HG03025 (cell line): Measurements from ENCODE around the gene TMEM127.
A peak's percentile ranks its signal among the peaks of the same experiment; 100 is the strongest.
"Not testable (repeated sequence)": the region's sequence is repeated elsewhere in the genome, so short reads cannot be mapped to it uniquely, and the experiment has no call there.

ENCODE experiments used
- ATAC-seq: cut with Tn5 transposase; IDR thresholded peaks from one replicate; pipeline ENCODE4 v1.9.1; 2021; ENCODE audit warnings: mild to moderate bottlenecking, moderate library complexity; ENCODE audit not compliant: unreplicated experiment, low FRiP score

Gene TMEM127

GRCh38 chr2:96243843-96244242 is 22.0 kb downstream of the TMEM127 start:
- ATAC-seq: no peak

DNA sequence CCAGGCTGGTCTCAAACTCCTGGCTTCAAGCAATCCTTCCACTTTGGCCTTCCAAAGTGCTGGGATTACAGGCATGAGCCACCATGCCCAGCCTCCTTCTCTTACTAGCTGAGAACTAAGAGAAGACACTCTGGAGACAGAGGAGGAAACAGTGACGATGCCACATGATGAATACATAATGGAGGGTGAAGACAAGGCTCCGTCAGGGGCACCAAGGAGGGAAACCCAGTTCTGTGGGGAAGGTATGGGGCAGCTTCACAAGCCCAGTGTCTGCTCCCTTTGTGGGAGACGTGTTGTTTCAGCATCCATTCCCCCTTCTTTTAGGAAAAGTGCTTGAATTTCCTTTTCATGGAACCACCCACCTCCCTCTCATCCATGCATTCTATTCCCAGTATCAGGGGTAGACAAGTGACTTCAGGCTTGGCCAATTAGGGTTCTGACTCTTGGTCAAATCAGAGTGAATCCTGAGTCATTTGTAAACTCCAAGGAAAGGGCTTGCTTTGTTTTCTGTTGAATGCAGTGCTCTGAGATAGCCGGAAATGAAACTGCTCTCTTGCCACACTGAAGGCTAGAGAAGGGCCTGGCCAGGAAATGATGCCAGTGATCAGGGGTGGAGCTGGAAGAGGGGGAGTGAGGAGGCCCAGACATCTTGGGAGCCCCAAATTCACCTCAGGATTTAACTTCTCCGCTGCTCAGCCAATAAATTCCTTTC is 23.7 kb downstream of the TMEM127 start:
- peak; percentile 59 for ATAC-seq

DNA sequence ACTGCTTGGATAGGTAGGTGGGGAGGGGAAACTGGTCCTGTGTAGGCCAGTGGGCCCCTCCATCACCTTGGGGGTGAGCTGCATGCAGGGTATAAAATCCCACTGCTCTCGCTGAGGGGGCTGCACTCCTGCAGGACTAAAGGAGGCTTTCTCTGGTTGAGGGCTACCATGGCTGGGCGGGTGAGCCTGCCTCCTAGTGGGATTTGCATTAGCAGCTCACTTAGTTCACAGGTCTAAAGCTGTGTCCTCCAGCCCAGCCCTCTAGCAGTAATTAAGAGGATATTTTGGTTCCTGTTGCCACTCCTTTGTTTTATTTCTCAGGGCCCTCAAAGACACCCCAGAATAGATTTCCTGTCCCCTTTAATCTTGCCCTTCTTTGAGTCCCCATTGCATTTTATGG is 24.6 kb downstream of the TMEM127 start:
- ATAC-seq: no peak

DNA sequence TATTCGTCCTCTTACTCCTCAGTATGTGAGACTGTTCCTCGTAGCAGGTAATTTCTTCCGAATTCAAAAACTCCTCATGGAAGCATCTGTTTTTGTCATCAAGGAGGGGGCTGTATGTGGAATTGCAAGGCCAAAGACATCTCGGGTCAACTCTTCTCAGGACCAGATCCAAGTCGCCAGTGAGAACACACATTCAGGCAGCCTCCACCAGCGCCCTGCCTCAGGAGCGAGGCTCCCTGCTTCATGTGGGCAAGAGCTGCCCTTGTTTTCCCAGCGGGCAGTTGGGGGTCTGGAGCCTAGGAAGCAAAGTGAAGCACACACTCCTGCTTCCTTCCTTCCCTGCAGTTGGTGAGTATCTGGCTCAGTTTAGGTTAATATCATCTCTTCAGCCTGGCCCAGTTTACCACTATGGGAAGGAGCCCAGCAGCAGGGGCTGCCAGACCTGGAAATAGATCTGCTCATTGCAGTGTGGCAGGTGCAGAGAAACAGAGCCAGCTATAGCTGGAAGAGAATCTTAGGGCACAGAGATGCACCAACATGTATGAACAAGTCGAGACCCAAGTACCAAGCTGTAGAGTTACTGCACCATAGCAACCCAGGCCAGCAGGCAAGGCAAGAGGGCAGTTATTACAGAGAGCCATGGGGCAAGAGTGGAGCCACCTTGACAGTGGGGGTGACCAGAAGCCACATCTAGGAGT is 25.3 kb downstream of the TMEM127 start:
- ATAC-seq: no peak

GRCh38 chr2:96239745-96240264 is 26.0 kb downstream of the TMEM127 start:
- no peak for ATAC-seq

- ATAC-seq: no peak
These were observed 26.7 kb downstream of the TMEM127 start for GRCh38 chr2:96239091-96239490.

DNA sequence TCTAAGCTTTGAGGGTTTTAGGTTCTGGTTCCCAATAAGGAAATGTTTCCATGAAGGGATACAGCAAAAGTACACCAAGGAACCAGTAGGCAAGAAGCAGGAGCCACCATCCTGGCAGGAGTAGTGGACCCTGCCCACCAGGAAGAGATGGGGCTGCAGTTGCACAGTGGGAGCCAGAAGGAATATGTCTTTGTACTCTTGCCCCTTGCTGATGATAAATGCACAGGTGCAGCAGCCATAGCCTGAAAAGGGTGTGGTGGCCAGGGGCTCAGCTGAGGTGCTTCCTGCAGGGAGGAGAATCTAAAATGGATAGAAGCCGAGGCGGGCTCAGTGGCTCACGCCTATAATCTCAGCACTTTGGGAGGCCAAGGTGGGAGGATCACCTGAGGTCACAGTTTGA is 27.5 kb downstream of the TMEM127 start:
- ATAC-seq: no peak

- no peak for ATAC-seq
These were observed 28.9 kb downstream of the TMEM127 start for GRCh38 chr2:96236882-96237281.

- peak; percentile 83 for ATAC-seq
These were observed 31.9 kb downstream of the TMEM127 start for GRCh38 chr2:96233880-96234316.

DNA sequence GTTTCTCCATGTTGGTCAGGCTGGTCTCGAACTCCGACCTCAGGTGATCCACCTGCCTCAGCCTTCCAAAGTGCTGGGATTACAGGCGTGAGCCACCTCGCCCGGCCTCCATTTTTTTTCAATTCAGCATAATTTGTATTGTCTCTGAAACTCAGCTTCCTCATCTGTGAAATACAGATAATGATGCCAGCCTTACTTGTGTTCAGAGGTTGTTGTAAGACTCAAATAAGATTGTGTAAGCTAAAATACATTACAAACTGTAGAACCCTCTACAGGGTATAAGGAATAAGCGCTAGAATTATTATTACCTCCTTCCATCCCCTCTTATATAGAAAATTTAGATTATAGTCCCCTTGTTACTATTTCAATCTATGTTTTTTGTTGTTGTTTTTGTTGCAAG is 32.4 kb downstream of the TMEM127 start:
- ATAC-seq: no peak

DNA sequence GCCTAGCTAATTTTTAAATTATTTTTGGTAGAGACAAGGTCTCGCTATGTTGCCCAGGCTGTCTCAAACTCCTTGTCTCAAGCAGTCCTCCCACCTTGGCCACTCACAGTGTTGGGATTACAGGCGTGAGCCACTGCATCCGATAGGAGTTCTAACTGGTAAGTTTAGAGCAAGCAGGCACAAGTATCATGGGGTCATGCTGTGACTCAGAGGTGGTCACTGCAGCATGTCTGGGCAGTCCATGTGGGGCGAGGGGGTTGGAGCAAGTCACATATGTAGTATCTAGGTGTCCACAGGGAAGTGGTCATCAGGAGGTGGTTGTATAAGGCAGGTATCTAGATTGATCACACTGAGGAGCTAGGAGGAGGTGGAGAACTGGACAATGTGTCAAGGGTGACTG is 34.5 kb downstream of the TMEM127 start:
- no peak for ATAC-seq

GRCh38 chr2:96225016-96225533 is 40.7 kb downstream of the TMEM127 start:
- ATAC-seq: no peak

GRCh38 chr2:96221106-96221505 is 44.7 kb downstream of the TMEM127 start:
- not testable (repeated sequence) for ATAC-seq

DNA sequence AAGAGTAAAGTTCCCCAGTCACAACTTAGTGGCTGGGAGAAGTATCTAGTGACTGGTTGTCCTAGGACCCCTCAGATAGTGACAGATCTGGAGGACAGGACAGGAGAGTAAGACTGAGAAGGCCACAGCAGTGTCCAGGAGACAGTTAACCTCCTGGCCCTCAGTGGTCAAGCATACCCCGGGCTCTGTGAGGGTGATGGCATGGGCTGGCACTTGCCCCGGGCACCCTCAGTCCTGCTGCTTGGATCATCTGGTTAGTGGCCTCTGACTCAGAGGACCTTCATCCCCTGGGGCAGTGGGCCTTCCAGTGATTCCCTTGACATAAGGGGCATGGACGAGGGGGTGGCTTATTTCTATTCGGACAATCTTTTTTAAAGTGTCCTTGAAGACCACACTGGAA is 45.8 kb downstream of the TMEM127 start:
- not testable (repeated sequence) for ATAC-seq

GRCh38 chr2:96218508-96219131 is 47.2 kb downstream of the TMEM127 start:
- no peak for ATAC-seq

GRCh38 chr2:96214554-96214953 is 51.2 kb downstream of the TMEM127 start:
- ATAC-seq: no peak

GRCh38 chr2:96213379-96213778 is 52.4 kb downstream of the TMEM127 start:
- ATAC-seq: no peak

DNA sequence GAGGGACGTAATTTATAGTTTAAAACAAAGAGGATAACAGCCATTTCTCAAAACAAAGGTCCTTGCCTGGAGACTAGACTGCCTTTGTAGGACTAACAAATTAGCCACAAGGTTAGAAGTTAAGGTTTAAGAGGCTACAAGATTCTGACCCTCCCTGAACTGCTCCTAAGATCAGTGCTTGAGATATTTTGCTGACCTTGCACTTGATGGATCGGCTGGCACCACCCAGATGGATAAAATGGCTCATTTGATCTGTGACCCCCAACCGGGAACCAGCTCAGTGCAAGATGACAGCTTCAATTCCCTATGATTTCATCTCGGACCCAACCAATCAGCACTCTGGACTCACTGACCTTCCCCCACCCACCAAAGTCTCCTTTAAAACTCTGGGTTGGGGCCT is 53.5 kb downstream of the TMEM127 start:
- ATAC-seq: no peak

DNA sequence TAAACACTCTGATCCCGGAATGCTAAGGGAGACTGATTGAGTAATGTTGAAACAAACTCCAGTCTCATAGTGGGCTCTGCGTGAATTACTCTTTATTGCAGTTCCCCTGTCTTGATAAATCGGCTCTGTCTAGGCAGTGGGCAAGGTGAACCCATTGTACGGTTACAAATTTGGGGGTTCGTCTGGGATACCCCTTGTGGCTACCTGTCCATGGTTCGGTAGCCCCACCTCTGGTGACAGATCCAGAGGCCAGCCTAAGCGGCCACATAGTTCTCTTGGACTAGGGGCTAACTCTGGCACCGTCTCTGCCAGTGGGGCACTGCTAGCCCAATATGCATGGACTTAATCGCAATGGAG is 56.1 kb downstream of the TMEM127 start:
- no peak for ATAC-seq

DNA sequence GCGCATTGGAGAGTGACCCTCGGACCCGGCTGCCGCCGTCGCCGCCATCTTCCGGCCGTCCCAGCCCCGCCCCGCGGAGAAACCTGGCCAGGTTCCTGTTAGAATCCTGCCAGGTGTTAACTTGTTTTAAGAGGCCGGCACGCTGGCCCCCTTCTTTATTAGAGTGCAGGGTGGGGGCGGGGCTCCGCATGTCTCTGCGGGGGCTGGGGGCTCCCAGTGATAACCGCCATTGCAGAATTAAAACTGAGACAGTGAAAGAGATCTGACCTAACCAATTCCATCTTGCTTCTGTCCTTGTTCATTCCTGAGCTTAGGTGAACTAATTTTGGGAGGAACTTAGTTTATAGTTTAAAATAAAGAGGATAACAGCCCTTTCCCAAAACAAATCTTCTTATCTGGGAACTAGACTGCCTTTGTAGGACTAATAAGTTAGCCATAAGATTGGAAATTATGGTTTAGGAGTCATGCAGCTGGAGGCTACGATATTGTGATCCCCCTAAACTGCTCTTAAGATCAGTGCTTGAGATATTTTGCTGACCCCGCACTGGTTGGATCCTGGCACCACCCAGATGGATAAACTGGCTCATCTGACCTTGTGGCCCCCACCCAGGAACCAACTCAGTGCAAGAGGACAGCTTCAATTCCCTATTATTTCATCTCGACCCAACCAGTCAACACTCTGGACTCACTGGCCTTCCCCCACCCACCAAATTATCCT is 56.6 kb downstream of the TMEM127 start:
- ATAC-seq: no peak
